Duodenal mucosa (tissue), 2 donors: Measurements from ENCODE around the gene PRCC.

Experiments used
- H3K27ac ChIP-seq: one replicate; pipeline ENCODE4 v1.7.0; 2013; ENCODE audit warnings: low read depth, low read length
- H3K27me3 ChIP-seq, 2 donors: one replicate each; pipeline ENCODE4 v1.7.0; 2013; ENCODE audit warnings: low read length in 2 of 2, control low read depth in 1 of 2; ENCODE audit not compliant: insufficient read depth in 2 of 2, control insufficient read depth in 1 of 2
- H3K36me3 ChIP-seq, 2 donors: one replicate each; pipeline ENCODE4 v1.7.0; 2013; ENCODE audit warnings: low read length in 2 of 2, control low read depth in 1 of 2; ENCODE audit not compliant: insufficient read depth in 2 of 2, control insufficient read depth in 1 of 2
- H3K4me1 ChIP-seq, 2 donors: one replicate each; pipeline ENCODE4 v1.7.0; 2013; ENCODE audit warnings: low read length in 2 of 2, control low read depth in 1 of 2; ENCODE audit not compliant: insufficient read depth in 2 of 2, control insufficient read depth in 1 of 2
- H3K4me3 ChIP-seq, 2 donors: one replicate each; pipeline ENCODE4 v1.7.0; 2013; ENCODE audit warnings: low read length in 2 of 2, low read depth in 1 of 2
- H3K9ac ChIP-seq, 2 donors: one replicate each; pipeline ENCODE4 v1.7.0; 2013; ENCODE audit warnings: low read length in 2 of 2, low read depth in 1 of 2
- H3K9me3 ChIP-seq, 2 donors: one replicate each; pipeline ENCODE4 v1.7.0; 2013; ENCODE audit warnings: low read length in 2 of 2, control low read depth in 1 of 2; ENCODE audit not compliant: control insufficient read depth in 1 of 2

PRCC gene

GRCh38 chr1:156849151-156849496 lies 81.8 kb downstream of the PRCC start:
- Histone ChIP-seq H3K9me3 (no peaks in the 10 kb centered on the region), H3K27ac (no peak overlapping the region), H3K4me3 (no peak overlapping the region), H3K9ac (no peak overlapping the region), H3K4me1 (peaks cover 0 to 4% of the 10 kb centered on the region in 2 donors), H3K36me3 (no peaks in the 10 kb centered on the region), H3K27me3 (peaks cover 38 to 66% of the 10 kb centered on the region in 2 donors)
